ENCODE measurements around the gene FGF11. TPM values are rescaled to one million over a fixed set of nuclear protein-coding genes. Genes with fewer than 3 reads are reported as not detected.

FGF11 gene
- polyA plus RNA-seq, 3 donors = 2.2 TPM; not detected in 2

DNA sequence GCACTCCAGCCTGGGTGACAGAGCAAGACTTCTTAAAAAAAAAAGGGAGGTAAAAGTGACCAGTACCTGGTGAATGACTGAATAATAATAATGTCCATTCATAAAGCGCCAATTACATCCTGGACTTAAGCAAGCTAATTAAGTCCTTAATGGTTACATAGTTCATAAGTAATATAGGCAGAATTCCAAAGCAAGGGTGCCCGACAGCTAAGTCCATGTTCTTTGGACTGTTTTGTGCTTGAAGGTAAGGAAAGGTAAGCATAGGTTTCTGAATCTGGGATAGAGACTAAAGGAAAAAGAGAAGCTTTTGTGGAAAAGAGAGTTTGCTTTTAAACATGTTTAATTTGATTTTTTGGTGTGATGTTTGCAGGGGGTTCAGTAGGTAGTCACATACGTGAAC is 54.6 kb downstream of the FGF11 start:
- no peak overlapping the region for H3K4me2 ChIP-seq (replicated peaks; ENCODE audit: extremely low read depth, low read length, poor library complexity, severe bottlenecking)
- Mint-ChIP-seq H3K9me3 (no peaks in the 10 kb centered on the region), H3K27ac (peak overlapping the region in 3 of 7 donors; percentile 29 to 70 (median 41)), H3K27me3 (ENCODE audit: low read depth in 3 of 3) (peaks cover 0 to 4% (median 0%) of the 10 kb centered on the region in 3 donors), H3K4me1 (peaks cover 25% of the 10 kb centered on the region), H3K36me3 (peaks cover 74 to 78% of the 10 kb centered on the region in 2 donors), H3K4me3 (no peak overlapping the region)
- no peak overlapping the region for H3K9ac ChIP-seq (ENCODE audit: insufficient read depth, low read length, poor library complexity, severe bottlenecking)
- H3K79me2 ChIP-seq (ENCODE audit: insufficient read depth, low read length) = peaks cover 75% of the 10 kb centered on the region
- H2AFZ ChIP-seq (ENCODE audit: insufficient read depth, low read depth, low read length, poor library complexity, severe bottlenecking) = no peak overlapping the region
- 100% methylated on average over 2 of the region's 3 CpGs for WGBS (ENCODE audit: insufficient coverage)
- peaks cover 96% of the 10 kb centered on the region for H4K20me1 ChIP-seq (ENCODE audit: insufficient read depth, low read length)
- no peaks in the 10 kb centered on the region for H3K27me3 ChIP-seq (ENCODE audit: control insufficient read depth in 2 of 2, insufficient read depth in 2 of 2, low read length in 2 of 2)
- DNase-seq = no peak
- intact Hi-C loops (cut with micrococcal nuclease) = no loop called here
- no peaks in the 10 kb centered on the region for H3K4me1 ChIP-seq (ENCODE audit: control insufficient read depth in 1 of 2, insufficient read depth in 2 of 2, low read length in 2 of 2)
- H3K9me3 ChIP-seq (replicated peaks in 1 of 2; ENCODE audit: control insufficient read depth in 1 of 2, insufficient read depth in 1 of 2, low read length in 2 of 2) = no peaks in the 10 kb centered on the region
- no peak overlapping the region for H3K4me3 ChIP-seq (replicated peaks in 1 of 3; ENCODE audit: low read depth in 2 of 3, low read length in 3 of 3)
- peaks cover 49 to 79% of the 10 kb centered on the region in 2 donors for H3K36me3 ChIP-seq (replicated peaks in 1 of 2; ENCODE audit: control insufficient read depth in 1 of 2, insufficient read depth in 2 of 2, low read length in 2 of 2)
- H3K27ac ChIP-seq (ENCODE audit: low read depth in 1 of 2, low read length in 2 of 2) = no peak overlapping the region
- TF ChIP-seq CTCF (IDR thresholded peaks at IDR 0.05) = no peak

Other genes with a start within 250 kb of the FGF11 start
- 10 to 100 TPM in 1 of 3 donors, under 1 TPM in 2; 0.37 to 42.6 (median 0.39) TPM for gene DLG4, start 219.7 kb upstream of the FGF11 start, polyA plus RNA-seq
- gene ACADVL, start 219.6 kb upstream of the FGF11 start, polyA plus RNA-seq = 1,000 to 10,000 TPM in 1 of 3 donors, 100 to 1,000 TPM in 2; 152 to 1,231 (median 154) TPM
- 1 to 10 TPM; 6.7 to 7.8 (median 7.0) TPM for gene DVL2, start 205.0 kb upstream of the FGF11 start, polyA plus RNA-seq
- 10 to 100 TPM; 12.0 to 18.0 (median 12.9) TPM for gene PHF23, start 200.1 kb upstream of the FGF11 start, polyA plus RNA-seq
- gene GABARAP, start 197.1 kb upstream of the FGF11 start, polyA plus RNA-seq = 1,000 to 10,000 TPM; 1,029 to 2,937 (median 2,814) TPM
- 100 to 1,000 TPM in 1 of 3 donors, 10 to 100 TPM in 2; 29.5 to 198 (median 38.3) TPM for gene CTDNEP1, start 187.8 kb upstream of the FGF11 start, polyA plus RNA-seq
- 10 to 100 TPM; 36.1 to 49.5 (median 44.1) TPM for gene ELP5, start 187.3 kb upstream of the FGF11 start, polyA plus RNA-seq
- 10 to 100 TPM in 1 of 3 donors, 1 to 10 TPM in 1, under 1 TPM in 1; 0.49 to 13.4 (median 2.1) TPM for gene CLDN7, start 177.0 kb upstream of the FGF11 start, polyA plus RNA-seq
- gene SLC2A4, start 157.8 kb upstream of the FGF11 start, polyA plus RNA-seq = not detected
- gene YBX2, start 144.9 kb upstream of the FGF11 start, polyA plus RNA-seq = not detected
- gene EIF5A, start 131.9 kb upstream of the FGF11 start, polyA plus RNA-seq = 100 to 1,000 TPM; 465 to 511 (median 485) TPM
- 100 to 1,000 TPM in 1 of 3 donors, 10 to 100 TPM in 2; 53.5 to 162 (median 59.6) TPM for gene GPS2, start 124.2 kb upstream of the FGF11 start, polyA plus RNA-seq
- gene NEURL4, start 110.2 kb upstream of the FGF11 start, polyA plus RNA-seq = 10 to 100 TPM in 1 of 3 donors, under 1 TPM in 2; 0.35 to 42.6 (median 0.44) TPM
- 10 to 100 TPM; 32.1 to 68.5 (median 40.5) TPM for gene ACAP1, start 103.0 kb upstream of the FGF11 start, polyA plus RNA-seq
- gene KCTD11, start 87.3 kb upstream of the FGF11 start, polyA plus RNA-seq = 1 to 10 TPM; 3.4 to 5.6 (median 3.6) TPM
- not detected for gene TMEM95, start 84.4 kb upstream of the FGF11 start, polyA plus RNA-seq
- gene TNK1, start 58.4 kb upstream of the FGF11 start, polyA plus RNA-seq = not detected
- gene PLSCR3, start 45.0 kb upstream of the FGF11 start, polyA plus RNA-seq = 10 to 100 TPM; 37.6 to 70.4 (median 45.7) TPM
- gene TMEM256, start 35.4 kb upstream of the FGF11 start, polyA plus RNA-seq = 10 to 100 TPM; 39.2 to 81.4 (median 72.6) TPM
- under 1 TPM in 1 of 3 donors, not detected in 2; 0.55 TPM for gene NLGN2, start 31.7 kb upstream of the FGF11 start, polyA plus RNA-seq
- not detected for gene SPEM1, start 19.2 kb upstream of the FGF11 start, polyA plus RNA-seq
- gene SPEM2, start 13.9 kb upstream of the FGF11 start, polyA plus RNA-seq = not detected
- gene SPEM3, start 10.7 kb upstream of the FGF11 start, polyA plus RNA-seq = not detected
- 10 to 100 TPM in 1 of 3 donors, 1 to 10 TPM in 2; 5.1 to 11.3 (median 9.8) TPM for gene TMEM102, start 4.1 kb upstream of the FGF11 start, polyA plus RNA-seq
- 10 to 100 TPM in 2 of 3 donors, 1 to 10 TPM in 1; 9.3 to 15.7 (median 14.7) TPM for gene CHRNB1, start 5.5 kb downstream of the FGF11 start, polyA plus RNA-seq
- 1 to 10 TPM; 3.4 to 8.1 (median 4.4) TPM for gene ZBTB4, start 40.1 kb downstream of the FGF11 start, polyA plus RNA-seq
- gene SLC35G6, start 41.9 kb downstream of the FGF11 start, polyA plus RNA-seq = not detected
- 10 to 100 TPM; 12.1 to 27.9 (median 25.4) TPM for gene POLR2A, start 44.9 kb downstream of the FGF11 start, polyA plus RNA-seq
- gene TNFSF12, start 109.5 kb downstream of the FGF11 start, polyA plus RNA-seq = 10 to 100 TPM; 37.7 to 98.3 (median 50.2) TPM
- 100 to 1,000 TPM; 236 to 523 (median 491) TPM for gene TNFSF13, start 119.2 kb downstream of the FGF11 start, polyA plus RNA-seq
- gene SENP3, start 122.4 kb downstream of the FGF11 start, polyA plus RNA-seq = 100 to 1,000 TPM in 1 of 3 donors, 1 to 10 TPM in 2; 2.9 to 140 (median 5.6) TPM
- 100 to 1,000 TPM; 642 to 884 (median 744) TPM for gene CD68, start 140.1 kb downstream of the FGF11 start, polyA plus RNA-seq
- gene MPDU1, start 144.3 kb downstream of the FGF11 start, polyA plus RNA-seq = 100 to 1,000 TPM; 100 to 107 (median 103) TPM
- 1 to 10 TPM in 2 of 3 donors, under 1 TPM in 1; 0.86 to 1.2 (median 1.1) TPM for gene SOX15, start 150.6 kb downstream of the FGF11 start, polyA plus RNA-seq
- gene FXR2, start 175.4 kb downstream of the FGF11 start, polyA plus RNA-seq = 10 to 100 TPM in 1 of 3 donors, 1 to 10 TPM in 2; 6.2 to 23.0 (median 9.2) TPM
- 100 to 1,000 TPM in 1 of 3 donors, 10 to 100 TPM in 2; 83.4 to 155 (median 89.8) TPM for gene SAT2, start 188.3 kb downstream of the FGF11 start, polyA plus RNA-seq
- under 1 TPM in 2 of 3 donors, not detected in 1; 0.43 TPM for gene SHBG, start 190.6 kb downstream of the FGF11 start, polyA plus RNA-seq
- under 1 TPM in 1 of 3 donors, not detected in 2; 0.07 TPM for gene ATP1B2, start 211.4 kb downstream of the FGF11 start, polyA plus RNA-seq
- gene TP53, start 248.0 kb downstream of the FGF11 start, polyA plus RNA-seq = 10 to 100 TPM; 16.2 to 35.1 (median 25.8) TPM
- 1 to 10 TPM; 6.3 to 9.8 (median 9.1) TPM for gene WRAP53, start 249.0 kb downstream of the FGF11 start, polyA plus RNA-seq

Data from CD14-positive monocyte (primary cell).